Thyroid gland (tissue), 4 donors: ENCODE data around the gene STAC.

ENCODE experiments used
- POLR2A ChIP-seq, 2 donors: fragments of 450-650 bp; IDR thresholded peaks; one replicate each; pipeline ENCODE4 v1.6.1; 2017; ENCODE audit warnings: antibody characterized with exemption in 2 of 2, mild to moderate bottlenecking in 2 of 2, moderate library complexity in 1 of 2
- TF ChIP-seq, protein P1 (sequence below), 6 experiments: fragments of 200-600 bp in 3 of 6; fragments of 450-650 bp in 3 of 6; sonication (generic) in 3 of 6; IDR thresholded peaks; one replicate each; pipeline ENCODE4 v1.5.1; 2016 to 2019; ENCODE audit warnings: antibody characterized with exemption in 6 of 6, mild to moderate bottlenecking in 2 of 6, inconsistent platforms in 1 of 6, moderate library complexity in 1 of 6

GRCh38 chr3:36403661-36404060 is 23.4 kb downstream of the STAC start:
- TF ChIP-seq, protein P1, sequence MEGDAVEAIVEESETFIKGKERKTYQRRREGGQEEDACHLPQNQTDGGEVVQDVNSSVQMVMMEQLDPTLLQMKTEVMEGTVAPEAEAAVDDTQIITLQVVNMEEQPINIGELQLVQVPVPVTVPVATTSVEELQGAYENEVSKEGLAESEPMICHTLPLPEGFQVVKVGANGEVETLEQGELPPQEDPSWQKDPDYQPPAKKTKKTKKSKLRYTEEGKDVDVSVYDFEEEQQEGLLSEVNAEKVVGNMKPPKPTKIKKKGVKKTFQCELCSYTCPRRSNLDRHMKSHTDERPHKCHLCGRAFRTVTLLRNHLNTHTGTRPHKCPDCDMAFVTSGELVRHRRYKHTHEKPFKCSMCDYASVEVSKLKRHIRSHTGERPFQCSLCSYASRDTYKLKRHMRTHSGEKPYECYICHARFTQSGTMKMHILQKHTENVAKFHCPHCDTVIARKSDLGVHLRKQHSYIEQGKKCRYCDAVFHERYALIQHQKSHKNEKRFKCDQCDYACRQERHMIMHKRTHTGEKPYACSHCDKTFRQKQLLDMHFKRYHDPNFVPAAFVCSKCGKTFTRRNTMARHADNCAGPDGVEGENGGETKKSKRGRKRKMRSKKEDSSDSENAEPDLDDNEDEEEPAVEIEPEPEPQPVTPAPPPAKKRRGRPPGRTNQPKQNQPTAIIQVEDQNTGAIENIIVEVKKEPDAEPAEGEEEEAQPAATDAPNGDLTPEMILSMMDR (IDR thresholded peaks at IDR 0.05) = no peak
- TF ChIP-seq POLR2A (IDR thresholded peaks at IDR 0.05) = no peak
